Activated naive CD4-positive, alpha-beta T cell treated with anti-CD3 and anti-CD28 coated beads, Interleukin-2, amount 10 ng/mL, durations not matched to agents 7 days and 5 days (primary cell): ENCODE results near the gene SERTAD2.

Source experiments
- CTCF ChIA-PET: fragments of 350-600 bp; sonication (Branson Sonifier 250); formaldehyde crosslinking; loops from one replicate; lab custom pipeline; 2021; ENCODE audit warnings: antibody characterized with exemption; lab: Charles Lee
- DNase-seq: peaks from one replicate; pipeline ENCODE4 v3.0.0-alpha.2; 2020
- H3K27ac Mint-ChIP-seq: one replicate; pipeline ENCODE4 v1.8.0; 2021; ENCODE audit warnings: mild to moderate bottlenecking, moderate library complexity, mixed read lengths
- H3K27me3 Mint-ChIP-seq: one replicate; pipeline ENCODE4 v1.8.0; 2021; ENCODE audit warnings: mild to moderate bottlenecking, mixed read lengths
- H3K36me3 Mint-ChIP-seq: one replicate; pipeline ENCODE4 v1.8.0; 2021; ENCODE audit warnings: mixed read lengths
- H3K4me1 Mint-ChIP-seq: one replicate; pipeline ENCODE4 v1.8.0; 2021; ENCODE audit warnings: mixed read lengths
- H3K4me3 Mint-ChIP-seq: one replicate; pipeline ENCODE4 v1.8.0; 2021; ENCODE audit warnings: mild to moderate bottlenecking, moderate library complexity, mixed read lengths
- H3K9me3 Mint-ChIP-seq: one replicate; pipeline ENCODE4 v1.8.0; 2021; ENCODE audit warnings: mixed read lengths

The SERTAD2 gene, protein sequence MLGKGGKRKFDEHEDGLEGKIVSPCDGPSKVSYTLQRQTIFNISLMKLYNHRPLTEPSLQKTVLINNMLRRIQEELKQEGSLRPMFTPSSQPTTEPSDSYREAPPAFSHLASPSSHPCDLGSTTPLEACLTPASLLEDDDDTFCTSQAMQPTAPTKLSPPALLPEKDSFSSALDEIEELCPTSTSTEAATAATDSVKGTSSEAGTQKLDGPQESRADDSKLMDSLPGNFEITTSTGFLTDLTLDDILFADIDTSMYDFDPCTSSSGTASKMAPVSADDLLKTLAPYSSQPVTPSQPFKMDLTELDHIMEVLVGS

DNA sequence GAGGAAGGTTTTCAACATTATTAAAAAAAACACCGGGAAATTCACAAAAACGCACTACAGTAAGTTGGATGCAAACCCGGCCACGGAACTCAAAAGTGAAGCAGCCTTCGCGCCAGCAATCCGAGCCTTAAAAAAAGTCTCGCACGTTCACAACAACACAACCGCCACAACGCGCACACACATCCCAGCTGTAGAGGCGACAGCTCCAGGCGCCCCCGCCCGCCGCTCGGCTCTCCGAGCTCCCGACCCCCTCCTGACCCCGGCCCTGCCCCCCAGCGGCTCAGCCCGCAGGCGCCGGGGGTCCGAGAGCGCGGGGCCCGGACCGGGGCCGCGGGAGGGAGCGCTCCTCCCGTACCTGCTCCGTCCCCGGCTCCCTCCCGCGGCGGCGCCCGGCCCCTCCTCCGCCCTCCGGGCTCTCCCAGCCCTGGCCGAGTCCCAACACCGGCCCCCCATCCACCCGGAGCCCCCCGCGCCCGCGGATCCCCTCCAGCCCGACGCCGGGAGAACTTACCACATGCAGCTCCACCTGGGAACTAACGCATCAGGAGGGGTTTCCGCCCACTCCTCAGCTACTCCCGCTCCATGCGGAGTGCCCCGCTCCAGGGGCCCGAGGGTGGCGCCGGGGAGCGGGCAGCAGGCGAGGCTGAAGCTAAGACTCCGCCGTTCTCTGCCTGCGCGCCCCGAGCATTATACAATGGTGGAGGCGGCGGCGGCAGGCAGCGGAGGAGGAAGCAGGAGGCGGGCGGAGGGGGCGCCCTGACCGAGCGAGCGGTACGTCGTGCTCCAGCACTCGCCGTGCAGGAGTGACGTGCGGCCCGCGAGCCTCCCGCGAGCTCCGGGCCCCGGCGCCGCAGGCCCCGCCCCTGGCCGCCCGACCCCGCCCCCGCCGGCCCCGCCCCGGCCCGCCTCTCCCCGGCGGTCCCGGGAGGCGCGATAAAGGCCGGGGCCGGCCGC, at the start of gene SERTAD2:
TSS of gene SERTAD2 (minus strand) at position 805 of the 954 bp plus-strand sequence. CDS start 17,042 bp downstream, outside the sequence.
- peak; percentile 91 for DNase-seq
- peak within 1 kb of the TSS; percentile 82 for H3K4me3 Mint-ChIP-seq
- H3K4me1 Mint-ChIP-seq: peaks cover 59% of the 10 kb centered on the region
- CTCF ChIA-PET: interaction anchor here (0.7 to 6.6 kb wide), 19 partner anchors 8 to 209 kb away, joined by 3 to 53 read pairs (median 4); no protein-coding TSS in a partner anchor
- peak within 1 kb of the TSS; percentile 87 for H3K27ac Mint-ChIP-seq
- no peaks in the 10 kb centered on the region for H3K36me3 Mint-ChIP-seq
- no peaks in the 10 kb centered on the region for H3K9me3 Mint-ChIP-seq
- H3K27me3 Mint-ChIP-seq: peaks cover 9% of the 10 kb centered on the region

DNA sequence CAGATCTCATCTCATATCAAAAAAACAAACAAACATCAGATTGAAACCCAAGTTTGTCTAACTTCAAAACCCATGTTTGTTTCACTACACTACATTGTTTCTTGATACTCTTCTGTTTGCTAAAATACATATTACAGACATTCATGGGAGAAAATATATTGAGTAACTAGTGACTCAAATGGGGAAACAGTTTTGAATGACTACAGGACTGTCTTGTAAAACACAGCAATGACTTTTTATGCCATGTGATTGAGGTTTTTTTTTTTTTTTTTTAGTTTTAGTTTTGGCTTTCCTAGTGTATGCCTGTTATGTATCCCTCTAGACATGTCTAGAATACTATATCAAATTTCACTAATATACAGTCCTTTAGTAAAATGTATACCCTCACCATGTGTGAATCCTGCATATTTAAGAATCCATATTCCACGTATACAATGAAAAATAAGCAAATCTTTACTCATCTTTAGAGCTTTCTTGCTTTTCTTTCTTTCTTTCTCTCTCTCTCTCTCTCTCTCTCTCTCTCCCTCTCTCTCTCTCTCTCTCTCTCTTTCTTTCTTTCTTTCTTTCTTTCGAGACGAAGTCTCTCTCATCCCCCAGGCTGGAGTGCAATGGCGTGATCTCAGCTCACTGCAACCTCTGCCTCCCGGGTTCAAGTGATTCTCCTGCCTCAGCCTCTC, 46.6 kb upstream of the SERTAD2 start:
- Mint-ChIP-seq H3K4me1 (peaks cover 48% of the 10 kb centered on the region), H3K4me3 (no peak overlapping the region), H3K36me3 (peaks cover 2% of the 10 kb centered on the region), H3K27ac (peak overlapping the region; percentile 39), H3K27me3 (no peaks in the 10 kb centered on the region), H3K9me3 (peaks cover 5% of the 10 kb centered on the region)
- CTCF ChIA-PET: no interaction called here
- DNase-seq: no peak

DNA sequence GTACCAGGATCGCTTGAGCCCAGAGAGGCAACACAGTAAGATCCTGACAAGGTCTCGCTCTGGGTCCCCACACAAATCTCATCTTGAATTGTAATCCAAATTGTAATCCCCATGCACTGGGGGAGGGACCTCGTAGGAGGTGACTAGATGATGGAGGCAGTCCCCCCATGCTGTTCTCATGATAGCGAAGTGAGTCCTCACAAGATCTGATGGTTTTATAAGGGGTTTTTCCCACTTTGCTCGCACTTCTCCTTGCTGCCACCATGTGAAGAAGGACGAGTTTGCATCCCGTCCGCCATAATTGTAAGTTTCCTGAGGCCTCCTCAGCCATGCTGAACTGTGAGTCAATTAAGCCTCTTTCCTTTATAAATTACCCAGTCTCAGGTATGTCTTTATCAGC, 46.0 kb upstream of the SERTAD2 start:
- peaks cover 48% of the 10 kb centered on the region for H3K4me1 Mint-ChIP-seq
- H3K27me3 Mint-ChIP-seq: no peaks in the 10 kb centered on the region
- H3K4me3 Mint-ChIP-seq: no peak overlapping the region
- H3K27ac Mint-ChIP-seq: peak overlapping the region; percentile 39
- DNase-seq: no peak
- H3K36me3 Mint-ChIP-seq: peaks cover 2% of the 10 kb centered on the region
- peaks cover 5% of the 10 kb centered on the region for H3K9me3 Mint-ChIP-seq
- CTCF ChIA-PET: no interaction called here

DNA sequence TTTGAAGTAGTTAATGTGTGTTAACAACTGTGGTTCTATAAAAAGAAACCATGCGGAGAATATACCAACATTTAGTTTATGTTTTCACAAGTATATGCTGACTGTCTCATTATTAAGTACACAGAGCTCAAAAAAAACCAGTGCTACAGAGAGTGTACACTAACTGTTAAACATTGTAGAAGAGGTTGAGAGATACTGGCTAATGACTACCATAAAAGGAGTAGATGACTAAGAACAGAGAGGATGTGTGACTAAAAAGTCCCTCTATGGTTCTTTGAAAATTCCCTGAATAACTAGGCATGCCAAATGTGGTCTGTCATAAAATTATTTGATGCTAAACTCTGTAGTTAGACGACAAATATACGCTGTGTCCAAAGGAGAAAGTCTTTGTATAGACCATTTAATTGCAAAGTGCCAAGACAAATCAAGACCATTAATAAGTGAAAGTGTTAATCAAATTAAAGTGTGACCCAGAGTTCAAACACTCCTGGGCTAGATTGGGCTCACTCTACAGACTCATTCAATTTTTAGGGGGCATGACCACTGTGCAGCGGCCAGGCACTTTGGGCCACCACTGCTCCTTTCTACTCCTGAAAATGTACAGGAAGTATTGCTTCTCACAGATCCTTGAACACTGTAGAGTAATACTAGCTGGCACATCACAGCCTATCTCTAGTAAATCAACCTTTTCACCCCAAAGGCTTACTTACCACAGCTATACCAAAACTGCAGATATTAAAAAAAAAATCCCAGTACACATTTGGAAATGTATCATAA, 45.1 kb upstream of the SERTAD2 start:
- CTCF ChIA-PET: interaction anchor here (0.6 to 1.0 kb wide), 2 partner anchors 44 to 137 kb away, joined by 3 read pairs; no protein-coding TSS in a partner anchor
- Mint-ChIP-seq H3K4me1 (peaks cover 48% of the 10 kb centered on the region), H3K36me3 (peaks cover 2% of the 10 kb centered on the region), H3K4me3 (no peak overlapping the region), H3K9me3 (peaks cover 5% of the 10 kb centered on the region), H3K27me3 (no peaks in the 10 kb centered on the region), H3K27ac (peak overlapping the region; percentile 20)
- DNase-seq: no peak

DNA sequence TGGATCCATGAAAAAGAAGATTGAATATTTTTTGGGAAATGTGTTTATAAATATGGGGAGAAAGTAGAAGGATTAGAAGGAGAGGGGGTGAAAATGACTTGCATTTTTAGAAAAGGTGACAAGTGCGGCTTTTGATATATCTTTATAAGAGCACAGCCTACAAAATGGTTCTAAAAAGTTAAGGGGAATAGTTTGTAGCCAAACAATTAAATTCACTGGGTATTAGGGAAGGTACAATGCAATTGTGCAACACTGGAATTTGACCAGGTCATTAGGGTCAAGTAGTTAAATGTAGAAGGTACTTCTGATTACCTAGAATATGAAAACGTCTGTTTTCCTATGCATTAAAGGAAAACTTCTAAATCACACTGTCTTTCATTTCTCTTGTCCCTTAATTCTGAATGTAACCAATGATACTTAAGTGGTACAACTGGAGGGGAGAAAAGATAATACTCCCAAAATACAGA, 44.5 kb upstream of the SERTAD2 start:
- CTCF ChIA-PET: interaction anchor here (0.6 to 1.0 kb wide), 2 partner anchors 43 to 137 kb away, joined by 3 read pairs; no protein-coding TSS in a partner anchor
- no peak for DNase-seq
- Mint-ChIP-seq H3K4me3 (no peak overlapping the region), H3K4me1 (peaks cover 48% of the 10 kb centered on the region), H3K9me3 (peaks cover 5% of the 10 kb centered on the region), H3K27ac (no peak overlapping the region), H3K27me3 (no peaks in the 10 kb centered on the region), H3K36me3 (peaks cover 2% of the 10 kb centered on the region)

DNA sequence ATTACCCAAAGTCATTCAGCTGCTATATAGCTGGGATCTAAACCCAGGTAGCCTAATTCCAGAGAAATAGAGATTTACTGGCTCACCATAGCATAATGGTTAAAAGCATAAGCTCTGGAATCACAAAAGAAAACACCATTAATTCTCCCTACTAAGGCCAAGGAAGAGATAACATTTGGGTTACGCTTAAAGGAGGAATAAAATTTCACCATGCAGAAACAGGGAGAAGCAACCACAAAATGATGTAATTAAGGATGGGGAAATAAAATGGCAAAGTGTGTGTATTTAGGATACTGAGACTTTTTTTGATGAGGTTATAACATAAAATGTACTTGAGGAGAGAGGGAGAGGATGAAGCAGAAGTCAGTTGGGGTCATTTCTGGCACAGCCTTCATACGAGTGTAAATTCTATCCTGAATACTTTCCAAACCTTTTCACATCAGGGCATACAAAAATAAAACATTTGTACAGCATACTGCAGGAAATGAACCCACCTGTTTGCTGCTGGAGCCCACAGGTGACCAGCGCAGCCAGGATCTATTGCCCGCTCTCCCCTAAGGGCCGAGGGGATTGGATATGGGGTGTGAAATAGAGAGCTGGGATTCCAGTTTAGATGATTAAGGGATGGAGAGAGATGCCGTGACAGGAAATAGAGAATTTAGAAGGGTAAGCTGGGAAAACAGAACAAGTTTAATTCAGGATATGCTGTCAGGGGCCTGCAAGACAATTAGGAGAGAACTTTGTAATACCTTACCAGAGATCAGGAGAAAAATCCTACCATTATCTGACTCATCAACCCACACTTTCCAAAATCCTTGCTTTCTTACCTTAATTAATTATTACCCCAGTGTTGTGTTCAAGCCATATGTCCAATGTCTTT, 43.8 kb upstream of the SERTAD2 start:
- H3K4me1 Mint-ChIP-seq: peaks cover 48% of the 10 kb centered on the region
- DNase-seq: no peak
- no peak overlapping the region for H3K27ac Mint-ChIP-seq
- H3K4me3 Mint-ChIP-seq: no peak overlapping the region
- peaks cover 2% of the 10 kb centered on the region for H3K36me3 Mint-ChIP-seq
- H3K27me3 Mint-ChIP-seq: no peaks in the 10 kb centered on the region
- CTCF ChIA-PET: interaction anchor here (1.1 kb wide), 1 partner anchor 44 kb away, joined by 3 read pairs; the partner anchor contains the start of gene SERTAD2
- peaks cover 5% of the 10 kb centered on the region for H3K9me3 Mint-ChIP-seq

DNA sequence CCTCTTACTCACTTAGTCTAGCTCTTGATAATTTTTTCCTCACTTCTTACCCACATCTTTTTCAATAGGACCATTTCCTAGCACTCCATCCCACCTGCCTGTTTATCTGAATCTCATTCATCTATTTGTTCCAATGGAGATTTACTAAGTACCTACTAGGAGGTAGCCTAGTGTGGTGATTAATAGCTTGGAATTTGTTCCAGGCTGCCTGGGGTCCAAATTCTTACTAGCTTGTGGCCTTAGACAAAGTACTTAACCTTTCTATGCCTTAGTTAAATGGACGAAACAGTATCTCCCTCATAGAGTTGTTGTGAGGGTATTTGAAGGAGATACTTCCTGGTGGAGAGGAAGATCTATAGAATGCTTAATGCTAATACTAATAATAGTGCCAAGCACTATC, 42.9 kb upstream of the SERTAD2 start:
- Mint-ChIP-seq H3K27me3 (no peaks in the 10 kb centered on the region), H3K4me1 (peaks cover 48% of the 10 kb centered on the region), H3K36me3 (peaks cover 5% of the 10 kb centered on the region), H3K4me3 (no peak overlapping the region), H3K9me3 (peaks cover 5% of the 10 kb centered on the region), H3K27ac (no peak overlapping the region)
- no peak for DNase-seq
- CTCF ChIA-PET: interaction anchor here (0.9 to 1.6 kb wide), 6 partner anchors 8 to 117 kb away, joined by 3 to 4 read pairs (median 4); partner anchors contain the start of gene SERTAD2

DNA sequence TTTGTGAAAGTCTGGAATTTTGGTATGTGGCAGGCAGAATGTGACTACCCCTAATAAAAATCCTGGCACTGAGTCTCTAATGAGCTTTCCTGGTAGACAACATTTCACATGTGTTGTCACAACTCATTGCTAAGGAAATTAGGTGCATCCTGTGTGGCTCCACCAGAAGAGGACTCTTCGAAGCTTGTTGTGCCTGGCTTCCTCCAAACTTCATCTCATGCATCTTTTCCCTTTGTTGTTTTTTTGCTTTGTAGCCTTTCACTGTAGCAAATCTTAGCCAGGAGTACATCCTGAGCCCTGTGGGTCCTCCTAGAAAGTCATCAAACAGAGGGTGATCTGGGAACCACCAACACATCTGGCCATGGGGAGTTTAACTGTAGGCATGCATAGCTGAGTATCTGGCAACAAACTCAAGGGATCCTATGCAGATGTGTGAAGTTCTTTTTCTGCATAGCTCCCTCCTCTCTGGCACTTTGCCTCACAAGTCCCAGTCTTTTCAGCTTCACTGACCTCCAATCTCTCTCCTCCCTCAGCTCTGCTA, 42.1 kb upstream of the SERTAD2 start:
- CTCF ChIA-PET: interaction anchor here (0.9 to 1.6 kb wide), 8 partner anchors 9 to 118 kb away, joined by 3 to 4 read pairs (median 4); no protein-coding TSS in a partner anchor
- peaks cover 5% of the 10 kb centered on the region for H3K9me3 Mint-ChIP-seq

DNA sequence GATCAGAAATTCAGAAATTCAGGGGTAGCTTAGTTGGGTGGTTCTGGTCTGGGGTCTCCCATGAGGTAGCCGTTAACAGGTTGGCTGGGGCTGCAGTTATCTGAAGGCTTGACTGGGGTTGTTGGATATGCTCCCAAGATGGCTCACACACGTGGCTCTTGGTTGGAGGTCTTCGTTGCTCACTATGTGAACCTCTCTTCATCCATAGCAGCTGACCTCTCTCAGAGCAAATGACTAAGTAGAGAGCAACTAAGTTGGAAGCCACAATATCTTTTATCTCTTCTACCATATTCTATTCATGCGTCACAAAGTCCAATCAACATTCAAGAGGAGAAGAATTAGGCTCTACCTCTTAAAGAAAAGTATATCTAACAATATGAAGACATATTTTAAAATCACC, 38.7 kb upstream of the SERTAD2 start:
- Mint-ChIP-seq H3K9me3 (no peaks in the 10 kb centered on the region), H3K27me3 (no peaks in the 10 kb centered on the region), H3K4me3 (no peak overlapping the region), H3K36me3 (peaks cover 3% of the 10 kb centered on the region), H3K4me1 (peaks cover 15% of the 10 kb centered on the region), H3K27ac (no peak overlapping the region)
- CTCF ChIA-PET: no interaction called here
- DNase-seq: no peak

More for the DNA sequence above, 42.1 kb upstream of the SERTAD2 start:
- H3K27me3 Mint-ChIP-seq: no peaks in the 10 kb centered on the region
- H3K27ac Mint-ChIP-seq: no peak overlapping the region
- no peak overlapping the region for H3K4me3 Mint-ChIP-seq
- H3K4me1 Mint-ChIP-seq: peaks cover 45% of the 10 kb centered on the region
- DNase-seq: no peak
- H3K36me3 Mint-ChIP-seq: peaks cover 5% of the 10 kb centered on the region

DNA sequence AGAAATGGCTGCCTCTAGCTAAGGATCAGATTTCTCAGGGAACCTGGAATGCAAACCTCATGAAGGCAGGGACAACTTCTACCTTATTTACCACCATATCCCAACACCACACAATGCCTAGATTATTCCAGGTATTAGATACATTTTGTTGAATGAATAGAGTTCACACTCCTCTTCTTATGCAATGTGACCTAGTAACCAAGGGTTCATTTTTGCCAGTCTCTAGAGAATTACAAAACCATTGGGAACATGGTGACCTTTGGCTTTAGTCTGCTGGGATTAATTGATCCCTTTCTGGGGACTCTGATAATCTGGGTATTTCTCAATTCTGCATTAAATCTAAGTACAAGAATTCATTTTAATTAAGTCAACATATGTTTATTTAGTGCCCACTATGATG, 35.2 kb upstream of the SERTAD2 start:
- Mint-ChIP-seq H3K27ac (no peak overlapping the region), H3K4me1 (no peaks in the 10 kb centered on the region), H3K4me3 (no peak overlapping the region), H3K27me3 (no peaks in the 10 kb centered on the region), H3K36me3 (peaks cover 3% of the 10 kb centered on the region), H3K9me3 (no peaks in the 10 kb centered on the region)
- CTCF ChIA-PET: no interaction called here
- no peak for DNase-seq

DNA sequence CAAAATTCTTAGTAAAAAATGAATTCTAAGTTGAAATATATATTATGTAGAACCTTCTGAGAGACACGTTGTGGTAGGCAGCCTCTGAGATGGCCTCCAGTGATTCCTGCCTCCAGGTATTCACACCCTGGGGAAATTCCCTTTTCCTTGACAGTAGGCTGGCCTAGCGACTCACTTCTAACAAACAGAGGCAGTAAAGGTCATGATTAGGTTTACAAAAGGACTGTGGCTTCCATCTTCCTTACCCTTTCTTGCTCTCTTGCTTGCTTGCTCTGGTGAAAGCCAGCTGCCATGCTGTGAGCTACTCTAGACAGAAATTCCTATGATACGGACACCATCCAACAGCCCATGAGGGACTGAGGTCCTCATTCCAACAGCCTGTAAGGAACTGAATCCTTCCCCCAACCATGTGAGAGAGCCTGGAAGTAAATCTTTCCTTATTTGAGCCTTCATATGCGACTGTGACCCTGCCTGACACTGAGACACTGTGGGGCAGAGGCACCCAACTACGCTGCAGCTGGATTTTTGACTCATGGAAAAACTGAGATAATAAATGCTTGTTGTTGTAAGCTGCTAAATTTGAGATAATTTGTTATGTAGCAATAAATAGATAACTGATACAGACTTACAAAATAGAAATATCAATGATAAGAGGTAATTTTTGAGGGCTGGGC, 32.7 kb upstream of the SERTAD2 start:
- Mint-ChIP-seq H3K9me3 (no peaks in the 10 kb centered on the region), H3K36me3 (no peaks in the 10 kb centered on the region), H3K27ac (no peak overlapping the region), H3K4me3 (no peak overlapping the region), H3K27me3 (no peaks in the 10 kb centered on the region), H3K4me1 (no peaks in the 10 kb centered on the region)
- CTCF ChIA-PET: no interaction called here
- DNase-seq: no peak

DNA sequence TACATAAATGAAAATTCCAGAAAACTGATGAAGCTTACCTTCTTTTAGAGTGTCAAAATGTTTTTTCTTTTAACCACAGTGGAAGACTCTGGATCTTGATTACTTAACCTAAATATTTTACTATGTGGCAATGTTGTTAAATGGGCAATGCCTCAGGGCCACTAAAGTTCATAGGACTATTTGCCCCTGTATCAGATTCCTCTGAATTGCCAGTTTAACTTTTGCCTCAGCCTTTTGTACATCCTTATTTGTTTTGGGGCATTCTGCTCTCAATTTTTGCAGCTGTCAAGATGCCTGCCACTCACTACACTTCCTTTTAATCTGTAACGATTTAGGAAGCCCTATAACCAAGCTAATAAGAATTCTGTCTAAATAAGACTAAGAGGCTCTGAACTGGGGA, 31.7 kb upstream of the SERTAD2 start:
- Mint-ChIP-seq H3K36me3 (no peaks in the 10 kb centered on the region), H3K27ac (no peak overlapping the region), H3K4me3 (no peak overlapping the region), H3K27me3 (no peaks in the 10 kb centered on the region), H3K9me3 (no peaks in the 10 kb centered on the region), H3K4me1 (no peaks in the 10 kb centered on the region)
- no peak for DNase-seq
- CTCF ChIA-PET: no interaction called here
